Measurements from ENCODE around the gene MYMK. TPM values are rescaled to one million over a fixed set of nuclear protein-coding genes. Genes with fewer than 3 reads are reported as not detected.
A peak's percentile ranks its signal among the peaks of the same experiment; 100 is the strongest.

MYMK gene
- total and polyA plus RNA-seq, 4 experiments from 2014 or later: not detected

- no peak overlapping the region for H3K4me3 Mint-ChIP-seq
- CTCF ChIA-PET (ENCODE audit: partially characterized antibody): no interaction called here
- intact Hi-C loops (cut with micrococcal nuclease): no loop called here
These were observed 4.5 kb downstream of the MYMK start for GRCh38 chr9:133520121-133520835.

GRCh38 chr9:133519693-133520092 lies 5.1 kb downstream of the MYMK start:
- H3K36me3 ChIP-seq (ENCODE audit: insufficient read depth, low read length): no peaks in the 10 kb centered on the region
- POLR2A ChIA-PET (ENCODE audit: partially characterized antibody): no interaction called here
- H3K27ac Mint-ChIP-seq: no peak overlapping the region
- CTCF ChIA-PET (ENCODE audit: partially characterized antibody): no interaction called here
- no peaks in the 10 kb centered on the region for H3K9me3 Mint-ChIP-seq
- no peaks in the 10 kb centered on the region for H3K4me1 ChIP-seq (ENCODE audit: insufficient read depth, low read length)
- H3K27me3 ChIP-seq (ENCODE audit: insufficient read depth, low read length): no peaks in the 10 kb centered on the region
- H3K27ac ChIP-seq (ENCODE audit: low read depth, low read length): no peak overlapping the region
- H3K27me3 Mint-ChIP-seq: peaks cover 2 to 4% of the 10 kb centered on the region in 2 donors
- no peak overlapping the region for H3K4me3 Mint-ChIP-seq
- H3K4me3 ChIP-seq (ENCODE audit: low read length in 2 of 2): no peak overlapping the region
- H3K4me1 Mint-ChIP-seq: peaks cover 0 to 4% (median 0%) of the 10 kb centered on the region in 4 donors
- intact Hi-C loops (cut with micrococcal nuclease): no loop called here
- DNase-seq: no peak
- H3K36me3 Mint-ChIP-seq: no peaks in the 10 kb centered on the region
- no peaks in the 10 kb centered on the region for H3K9me3 ChIP-seq (ENCODE audit: control insufficient read depth in 1 of 2, low read length in 2 of 2)

More at GRCh38 chr9:133520121-133520835, 4.5 kb downstream of the MYMK start:
- Mint-ChIP-seq H3K9me3 (no peaks in the 10 kb centered on the region), H3K4me1 (peaks cover 0 to 4% (median 0%) of the 10 kb centered on the region in 4 donors), H3K36me3 (no peaks in the 10 kb centered on the region), H3K27me3 (peaks cover 2 to 4% of the 10 kb centered on the region in 2 donors), H3K27ac (no peak overlapping the region)
- Histone ChIP-seq H3K36me3 (ENCODE audit: insufficient read depth, low read length) (no peaks in the 10 kb centered on the region), H3K27me3 (ENCODE audit: insufficient read depth, low read length) (no peaks in the 10 kb centered on the region), H3K4me1 (ENCODE audit: insufficient read depth, low read length) (no peaks in the 10 kb centered on the region), H3K27ac (ENCODE audit: low read depth, low read length) (no peak overlapping the region), H3K9me3 (ENCODE audit: control insufficient read depth in 1 of 2, low read length in 2 of 2) (no peaks in the 10 kb centered on the region), H3K4me3 (ENCODE audit: low read length in 2 of 2) (no peak overlapping the region)
- DNase-seq: no peak
- POLR2A ChIA-PET (ENCODE audit: partially characterized antibody): no interaction called here

GRCh38 chr9:133518706-133519449 lies 5.9 kb downstream of the MYMK start:
- no peaks in the 10 kb centered on the region for H3K36me3 Mint-ChIP-seq
- Histone ChIP-seq H3K4me3 (ENCODE audit: low read length in 2 of 2) (no peak overlapping the region), H3K36me3 (ENCODE audit: insufficient read depth, low read length) (no peaks in the 10 kb centered on the region), H3K4me1 (ENCODE audit: insufficient read depth, low read length) (no peaks in the 10 kb centered on the region), H3K27me3 (ENCODE audit: insufficient read depth, low read length) (no peaks in the 10 kb centered on the region), H3K9me3 (ENCODE audit: control insufficient read depth in 1 of 2, low read length in 2 of 2) (no peaks in the 10 kb centered on the region), H3K27ac (ENCODE audit: low read depth, low read length) (no peak overlapping the region)
- DNase-seq: no peak
- ChIA-PET POLR2A (ENCODE audit: partially characterized antibody) (no interaction called here), CTCF (ENCODE audit: partially characterized antibody) (no interaction called here)
- H3K9me3 Mint-ChIP-seq: no peaks in the 10 kb centered on the region
- H3K27ac Mint-ChIP-seq: no peak overlapping the region
- peaks cover 0 to 4% (median 0%) of the 10 kb centered on the region in 4 donors for H3K4me1 Mint-ChIP-seq
- H3K4me3 Mint-ChIP-seq: no peak overlapping the region
- intact Hi-C loops (cut with micrococcal nuclease): no loop called here
- peaks cover 2 to 4% of the 10 kb centered on the region in 2 donors for H3K27me3 Mint-ChIP-seq

GRCh38 chr9:133518200-133518599 lies 6.6 kb downstream of the MYMK start:
- Mint-ChIP-seq H3K4me1 (no peaks in the 10 kb centered on the region), H3K4me3 (no peak overlapping the region), H3K36me3 (no peaks in the 10 kb centered on the region), H3K9me3 (no peaks in the 10 kb centered on the region), H3K27me3 (peaks cover 2 to 4% of the 10 kb centered on the region in 2 donors), H3K27ac (no peak overlapping the region)
- CTCF ChIA-PET (ENCODE audit: partially characterized antibody): no interaction called here
- Histone ChIP-seq H3K4me1 (ENCODE audit: insufficient read depth, low read length) (no peaks in the 10 kb centered on the region), H3K36me3 (ENCODE audit: insufficient read depth, low read length) (no peaks in the 10 kb centered on the region), H3K9me3 (ENCODE audit: control insufficient read depth in 1 of 2, low read length in 2 of 2) (no peaks in the 10 kb centered on the region), H3K27me3 (ENCODE audit: insufficient read depth, low read length) (no peaks in the 10 kb centered on the region), H3K4me3 (ENCODE audit: low read length in 2 of 2) (no peak overlapping the region), H3K27ac (ENCODE audit: low read depth, low read length) (no peak overlapping the region)
- POLR2A ChIA-PET (ENCODE audit: partially characterized antibody): interaction anchor here (0.7 kb wide), 1 partner anchor 486 kb away, joined by 3 read pairs; no protein-coding TSS in a partner anchor
- intact Hi-C loops (cut with micrococcal nuclease): no loop called here
- DNase-seq: no peak

GRCh38 chr9:133517711-133518110 lies 7.0 kb downstream of the MYMK start:
- POLR2A ChIA-PET (ENCODE audit: partially characterized antibody): interaction anchor here (0.7 kb wide), 1 partner anchor 487 kb away, joined by 3 read pairs; no protein-coding TSS in a partner anchor

GRCh38 chr9:133516961-133517350 lies 7.8 kb downstream of the MYMK start:
- DNase-seq: no peak
- Histone ChIP-seq H3K36me3 (ENCODE audit: insufficient read depth, low read length) (no peaks in the 10 kb centered on the region), H3K4me3 (ENCODE audit: low read length in 2 of 2) (no peak overlapping the region), H3K9me3 (ENCODE audit: control insufficient read depth in 1 of 2, low read length in 2 of 2) (no peaks in the 10 kb centered on the region), H3K27ac (ENCODE audit: low read depth, low read length) (no peak overlapping the region), H3K4me1 (ENCODE audit: insufficient read depth, low read length) (no peaks in the 10 kb centered on the region), H3K27me3 (ENCODE audit: insufficient read depth, low read length) (no peaks in the 10 kb centered on the region)
- intact Hi-C loops (cut with micrococcal nuclease): no loop called here
- Mint-ChIP-seq H3K4me3 (no peak overlapping the region), H3K4me1 (no peaks in the 10 kb centered on the region), H3K36me3 (no peaks in the 10 kb centered on the region), H3K9me3 (no peaks in the 10 kb centered on the region), H3K27me3 (peaks cover 2 to 4% of the 10 kb centered on the region in 2 donors), H3K27ac (peak overlapping the region in 1 of 7 donors; percentile 14)
- ChIA-PET POLR2A (ENCODE audit: partially characterized antibody) (no interaction called here), CTCF (ENCODE audit: partially characterized antibody) (no interaction called here)

More at GRCh38 chr9:133517711-133518110, 7.0 kb downstream of the MYMK start:
- H3K27me3 ChIP-seq (ENCODE audit: insufficient read depth, low read length): no peaks in the 10 kb centered on the region
- no peak overlapping the region for H3K4me3 ChIP-seq (ENCODE audit: low read length in 2 of 2)
- H3K36me3 ChIP-seq (ENCODE audit: insufficient read depth, low read length): no peaks in the 10 kb centered on the region
- H3K4me1 ChIP-seq (ENCODE audit: insufficient read depth, low read length): no peaks in the 10 kb centered on the region
- Mint-ChIP-seq H3K27me3 (peaks cover 2 to 4% of the 10 kb centered on the region in 2 donors), H3K27ac (no peak overlapping the region), H3K4me3 (no peak overlapping the region), H3K9me3 (no peaks in the 10 kb centered on the region), H3K4me1 (no peaks in the 10 kb centered on the region), H3K36me3 (no peaks in the 10 kb centered on the region)
- intact Hi-C loops (cut with micrococcal nuclease): no loop called here
- H3K9me3 ChIP-seq (ENCODE audit: control insufficient read depth in 1 of 2, low read length in 2 of 2): no peaks in the 10 kb centered on the region
- CTCF ChIA-PET (ENCODE audit: partially characterized antibody): no interaction called here
- no peak overlapping the region for H3K27ac ChIP-seq (ENCODE audit: low read depth, low read length)
- no peak for DNase-seq

GRCh38 chr9:133516256-133516960 lies 8.4 kb downstream of the MYMK start:
- Histone ChIP-seq H3K4me1 (ENCODE audit: insufficient read depth, low read length) (no peaks in the 10 kb centered on the region), H3K4me3 (ENCODE audit: low read length in 2 of 2) (no peak overlapping the region), H3K27me3 (ENCODE audit: insufficient read depth, low read length) (no peaks in the 10 kb centered on the region), H3K27ac (ENCODE audit: low read depth, low read length) (no peak overlapping the region), H3K36me3 (ENCODE audit: insufficient read depth, low read length) (no peaks in the 10 kb centered on the region), H3K9me3 (ENCODE audit: control insufficient read depth in 1 of 2, low read length in 2 of 2) (no peaks in the 10 kb centered on the region)
- Mint-ChIP-seq H3K36me3 (no peaks in the 10 kb centered on the region), H3K9me3 (no peaks in the 10 kb centered on the region), H3K27me3 (peaks cover 2 to 4% of the 10 kb centered on the region in 2 donors), H3K4me1 (no peaks in the 10 kb centered on the region), H3K27ac (peak overlapping the region in 1 of 7 donors; percentile 14), H3K4me3 (no peak overlapping the region)
- ChIA-PET CTCF (ENCODE audit: partially characterized antibody) (no interaction called here), POLR2A (ENCODE audit: partially characterized antibody) (no interaction called here)
- no peak for DNase-seq
- intact Hi-C loops (cut with micrococcal nuclease): no loop called here

Data from CD4-positive, alpha-beta memory T cell (primary cell).